Measurements from ENCODE around the gene UBE2R2. TPM values are rescaled to one million over a fixed set of nuclear protein-coding genes. Genes with fewer than 3 reads are reported as not detected.

The UBE2R2 gene
- total RNA-seq, 6 donors from 2014 or later = 24.6 to 33.6 (median 28.8) TPM

- Histone ChIP-seq H3K27ac (no peak overlapping the region), H3K27me3 (no peaks in the 10 kb centered on the region), H3K4me3 (no peak overlapping the region), H3K4me1 (no peaks in the 10 kb centered on the region), H3K9me3 (no peaks in the 10 kb centered on the region), H3K36me3 (peaks cover 2 to 7% (median 3%) of the 10 kb centered on the region in 4 donors)
- DNase-seq (no peak), ATAC-seq (ENCODE audit: low FRiP score in 2 of 2) (no peak)
- TF ChIP-seq POLR2A (IDR thresholded peaks at IDR 0.05) (no peak), POLR2AphosphoS5 (IDR thresholded peaks at IDR 0.05) (no peak), EP300 (IDR thresholded peaks at IDR 0.05) (no peak)
- TF ChIP-seq, protein P1, sequence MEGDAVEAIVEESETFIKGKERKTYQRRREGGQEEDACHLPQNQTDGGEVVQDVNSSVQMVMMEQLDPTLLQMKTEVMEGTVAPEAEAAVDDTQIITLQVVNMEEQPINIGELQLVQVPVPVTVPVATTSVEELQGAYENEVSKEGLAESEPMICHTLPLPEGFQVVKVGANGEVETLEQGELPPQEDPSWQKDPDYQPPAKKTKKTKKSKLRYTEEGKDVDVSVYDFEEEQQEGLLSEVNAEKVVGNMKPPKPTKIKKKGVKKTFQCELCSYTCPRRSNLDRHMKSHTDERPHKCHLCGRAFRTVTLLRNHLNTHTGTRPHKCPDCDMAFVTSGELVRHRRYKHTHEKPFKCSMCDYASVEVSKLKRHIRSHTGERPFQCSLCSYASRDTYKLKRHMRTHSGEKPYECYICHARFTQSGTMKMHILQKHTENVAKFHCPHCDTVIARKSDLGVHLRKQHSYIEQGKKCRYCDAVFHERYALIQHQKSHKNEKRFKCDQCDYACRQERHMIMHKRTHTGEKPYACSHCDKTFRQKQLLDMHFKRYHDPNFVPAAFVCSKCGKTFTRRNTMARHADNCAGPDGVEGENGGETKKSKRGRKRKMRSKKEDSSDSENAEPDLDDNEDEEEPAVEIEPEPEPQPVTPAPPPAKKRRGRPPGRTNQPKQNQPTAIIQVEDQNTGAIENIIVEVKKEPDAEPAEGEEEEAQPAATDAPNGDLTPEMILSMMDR (IDR thresholded peaks at IDR 0.05) = no peak
- 83 to 84% methylated on average over 4 of the region's 4 CpGs for WGBS, 2 donors
These were observed 90.4 kb downstream of the UBE2R2 start for GRCh38 chr9:33907347-33907746.

DNA sequence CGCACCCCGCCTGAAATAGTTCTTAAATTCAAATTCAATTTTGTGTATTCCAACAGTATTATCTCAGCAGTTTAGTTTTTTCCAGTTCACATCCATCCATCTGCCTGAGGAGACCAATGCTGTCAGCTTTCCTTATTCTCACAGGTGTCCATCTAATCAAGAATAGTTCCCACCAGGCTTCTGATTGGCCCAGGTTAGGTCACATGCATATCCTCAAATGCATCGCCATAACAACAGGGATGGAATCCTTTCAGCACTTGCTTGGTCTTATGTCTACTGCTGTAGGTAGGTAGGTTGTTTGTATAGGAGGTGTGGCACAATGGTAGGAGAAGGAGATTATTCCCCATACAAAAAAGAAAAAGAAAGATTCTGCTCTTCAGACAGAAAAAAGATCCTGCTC is 91.2 kb downstream of the UBE2R2 start:
- no peaks in the 10 kb centered on the region for H3K9me3 ChIP-seq
- WGBS, 2 donors = 96 to 100% methylated on average over 3 of the region's 3 CpGs
- no peaks in the 10 kb centered on the region for H3K4me1 ChIP-seq
- no peak overlapping the region for H3K27ac ChIP-seq
- no peak overlapping the region for H3K4me3 ChIP-seq
- no peak for DNase-seq
- no peak for ATAC-seq (ENCODE audit: low FRiP score in 2 of 2)
- TF ChIP-seq EP300 (IDR thresholded peaks at IDR 0.05) = no peak
- TF ChIP-seq, protein P1 (IDR thresholded peaks at IDR 0.05) = no peak
- TF ChIP-seq POLR2AphosphoS5 (IDR thresholded peaks at IDR 0.05) = no peak
- no peak for TF ChIP-seq POLR2A (IDR thresholded peaks at IDR 0.05)
- peaks cover 5 to 13% (median 10%) of the 10 kb centered on the region in 4 donors for H3K36me3 ChIP-seq
- H3K27me3 ChIP-seq = no peaks in the 10 kb centered on the region

DNA sequence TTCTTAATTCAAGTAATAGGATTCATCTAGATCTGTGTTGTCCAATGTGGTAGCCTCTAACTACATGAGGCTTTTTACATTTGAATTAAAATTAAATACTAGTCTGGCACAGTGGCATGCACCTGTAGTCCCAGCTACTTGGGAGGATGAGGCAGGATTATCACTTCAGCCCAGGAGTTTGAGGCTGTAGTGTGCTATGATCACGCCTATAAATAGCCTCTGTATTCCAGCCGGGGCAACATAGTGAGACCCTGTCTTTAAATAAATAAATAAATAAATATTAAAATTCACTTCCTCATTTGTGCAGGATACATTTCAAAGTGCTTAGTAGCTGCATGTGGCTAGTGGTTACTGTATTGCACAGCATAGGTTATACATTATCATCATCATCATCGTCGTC is 91.8 kb downstream of the UBE2R2 start:
- WGBS, 2 donors = 95 to 98% methylated on average over 4 of the region's 4 CpGs
- Histone ChIP-seq H3K4me1 (no peaks in the 10 kb centered on the region), H3K27me3 (no peaks in the 10 kb centered on the region), H3K4me3 (no peak overlapping the region), H3K36me3 (peaks cover 6 to 20% (median 16%) of the 10 kb centered on the region in 4 donors), H3K27ac (no peak overlapping the region), H3K9me3 (no peaks in the 10 kb centered on the region)
- no peak for TF ChIP-seq EP300 (IDR thresholded peaks at IDR 0.05)
- TF ChIP-seq, protein P1 (IDR thresholded peaks at IDR 0.05) = no peak
- TF ChIP-seq POLR2A (IDR thresholded peaks at IDR 0.05) = no peak
- TF ChIP-seq POLR2AphosphoS5 (IDR thresholded peaks at IDR 0.05) = no peak
- DNase-seq (no peak), ATAC-seq (ENCODE audit: low FRiP score in 2 of 2) (no peak)

GRCh38 chr9:33913541-33913940 is 96.6 kb downstream of the UBE2R2 start:
- H3K4me1 ChIP-seq = no peaks in the 10 kb centered on the region
- WGBS, 2 donors = 90 to 100% methylated on average over 1 of the region's 1 CpG
- H3K27ac ChIP-seq = no peak overlapping the region
- no peaks in the 10 kb centered on the region for H3K9me3 ChIP-seq
- ATAC-seq (ENCODE audit: low FRiP score in 2 of 2) (no peak), DNase-seq (no peak)
- TF ChIP-seq POLR2A (IDR thresholded peaks at IDR 0.05) (no peak), EP300 (IDR thresholded peaks at IDR 0.05) (no peak), POLR2AphosphoS5 (IDR thresholded peaks at IDR 0.05) (no peak)
- TF ChIP-seq, protein P1 (IDR thresholded peaks at IDR 0.05) = no peak
- H3K4me3 ChIP-seq = no peak overlapping the region
- no peaks in the 10 kb centered on the region for H3K27me3 ChIP-seq
- peaks cover 17 to 56% (median 33%) of the 10 kb centered on the region in 4 donors for H3K36me3 ChIP-seq

DNA sequence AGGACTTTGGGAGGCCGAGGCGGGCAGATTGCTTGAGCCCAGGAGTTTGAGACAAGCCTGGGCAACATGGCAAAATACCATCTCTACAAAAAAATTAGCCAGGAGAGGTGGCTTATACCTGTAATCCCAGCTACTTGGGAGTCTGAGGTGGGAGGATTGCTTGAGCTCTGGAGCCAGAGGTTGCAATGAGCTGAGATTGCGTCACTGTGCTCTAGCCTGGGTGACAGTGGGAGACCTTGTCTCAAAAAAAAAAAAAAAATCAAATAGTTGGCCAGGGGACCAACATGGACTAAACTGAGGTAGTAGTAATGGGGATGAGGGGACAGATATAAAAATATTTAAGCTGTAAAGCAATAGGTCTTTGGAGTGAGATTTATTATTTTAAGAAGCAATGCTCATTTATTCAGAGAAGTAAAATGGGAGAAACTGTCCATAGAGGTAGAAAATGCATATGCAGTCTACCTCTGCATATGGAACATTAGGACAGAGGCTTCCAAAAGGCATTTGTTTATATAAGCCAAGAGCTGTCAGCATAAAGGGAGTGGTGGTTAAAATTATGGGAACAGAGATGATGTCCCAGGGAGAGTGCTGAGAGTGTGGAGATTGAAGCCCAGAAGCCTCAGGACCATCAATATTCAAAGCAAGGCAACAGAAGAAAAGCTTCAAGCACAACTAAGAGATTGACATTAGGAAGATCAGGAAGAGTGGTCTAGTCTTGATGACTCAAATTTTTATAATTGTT is 98.1 kb downstream of the UBE2R2 start:
- ATAC-seq (ENCODE audit: low FRiP score in 2 of 2) (no peak), DNase-seq (no peak)
- peaks cover 0 to 2% (median 0%) of the 10 kb centered on the region in 4 donors for H3K4me1 ChIP-seq
- H3K27ac ChIP-seq = no peak overlapping the region
- H3K36me3 ChIP-seq = peaks cover 17 to 71% (median 36%) of the 10 kb centered on the region in 4 donors
- no peak overlapping the region for H3K4me3 ChIP-seq
- TF ChIP-seq POLR2AphosphoS5 (IDR thresholded peaks at IDR 0.05) = no peak
- TF ChIP-seq, protein P1 (IDR thresholded peaks at IDR 0.05) = no peak
- WGBS, 2 donors = 97 to 100% methylated on average over 3 of the region's 3 CpGs
- H3K9me3 ChIP-seq = no peaks in the 10 kb centered on the region
- H3K27me3 ChIP-seq = no peaks in the 10 kb centered on the region

Measured in upper lobe of left lung (tissue), 6 donors.